ENCODE data around the gene PBX4. TPM values are rescaled to one million over a fixed set of nuclear protein-coding genes. Genes with fewer than 3 reads are reported as not detected.

PBX4 gene
- total and polyA plus RNA-seq, 2 donors (not counting 3 experiments of a cell fraction or from before 2014, with no cell fraction given): not detected

GRCh38 chr19:19559931-19560330 is 58.6 kb downstream of the PBX4 start:
- DNase-seq (ENCODE audit: low read depth, low spot score) (no peak), FAIRE-seq (no peak)
- no peak overlapping the region for H2AFZ ChIP-seq (ENCODE audit: low read depth, low read length)
- BruUV-seq (replicated peaks): no TSS peak
- no peaks in the 10 kb centered on the region for H3K79me2 ChIP-seq (ENCODE audit: control insufficient read depth, insufficient read depth, low read length)
- H3K9ac ChIP-seq (replicated peaks; ENCODE audit: extremely low read depth, insufficient read depth, low read length): no peak overlapping the region
- H3K4me1 ChIP-seq (ENCODE audit: control insufficient read depth, extremely low read depth, insufficient read depth, low read length): no peaks in the 10 kb centered on the region
- no peaks in the 10 kb centered on the region for H4K20me1 ChIP-seq (replicated peaks; ENCODE audit: control insufficient read depth, extremely low read depth, insufficient read depth, low read length)
- ChIA-PET CTCF (no interaction called here), POLR2A (no interaction called here)
- no peaks in the 10 kb centered on the region for H3K9me1 ChIP-seq (replicated peaks; ENCODE audit: control insufficient read depth, extremely low read depth, insufficient read depth, low read length)
- no peaks in the 10 kb centered on the region for H3K27me3 ChIP-seq (ENCODE audit: control insufficient read depth in 2 of 2, insufficient read depth in 2 of 2, low read length in 2 of 2)
- dilution Hi-C loops (cut with MboI; ENCODE audit: extremely low pct_ligation_motif_present, low sequenced_read_pairs): no loop called here
- H3K36me3 ChIP-seq (ENCODE audit: control insufficient read depth in 2 of 2, extremely low read depth in 1 of 2, insufficient read depth in 2 of 2, low read length in 2 of 2): no peaks in the 10 kb centered on the region
- TF ChIP-seq GATA2 (IDR thresholded peaks at IDR 0.05; ENCODE audit: insufficient read depth, insufficient read length, low read depth, low read length) (no peak), FOS (IDR thresholded peaks at IDR 0.05; ENCODE audit: borderline replicate concordance, insufficient read depth, low read length) (no peak), POLR2AphosphoS5 (IDR thresholded peaks at IDR 0.05; ENCODE audit: insufficient read depth, low read depth, low read length) (no peak), CTCF (IDR thresholded peaks at IDR 0.05; ENCODE audit: extremely low read depth in 1 of 2, insufficient read depth in 1 of 2, low read depth in 1 of 2, low read length in 2 of 2) (no peak), EZH2 (IDR thresholded peaks at IDR 0.05; ENCODE audit: borderline replicate concordance, low read depth, low read length, severe bottlenecking) (no peak), POLR2A (IDR thresholded peaks at IDR 0.05; ENCODE audit: low read depth, low read length) (no peak), MAX (IDR thresholded peaks at IDR 0.05; ENCODE audit: insufficient read depth, insufficient read length) (no peak), MYC (IDR thresholded peaks at IDR 0.05; ENCODE audit: low read depth, low read length) (no peak), JUN (IDR thresholded peaks at IDR 0.05; ENCODE audit: borderline replicate concordance, insufficient read depth, insufficient read length, low read depth) (no peak)
- H3K4me3 ChIP-seq (replicated peaks in 1 of 3; ENCODE audit: insufficient read depth in 1 of 3, low read depth in 1 of 3, low read length in 3 of 3): no peak overlapping the region
- H3K9me3 ChIP-seq (replicated peaks; ENCODE audit: control insufficient read depth, insufficient read depth, low read length): no peaks in the 10 kb centered on the region
- H3K27ac ChIP-seq (ENCODE audit: insufficient read depth, low read depth, low read length): no peak overlapping the region
- no peak overlapping the region for H3K4me2 ChIP-seq (ENCODE audit: insufficient read depth, low read length)
- intact Hi-C loops (cut with micrococcal nuclease): no loop called here
